HCT116 (cell line): ENCODE data around the gene MUC6. TPM values are rescaled to one million over a fixed set of nuclear protein-coding genes. Genes with fewer than 3 reads are reported as not detected.

Source experiments
- ATAC-seq: fragments of 200-7000 bp; cut with Tn5 transposase; 2 replicates; pipeline ENCODE4 v1.9.1; 2020; ENCODE audit warnings: mild to moderate bottlenecking, moderate library complexity
- BruUV-seq: library from RNA; stranded (reverse); fragments of 400-500 nt; replicated peaks from 2 replicates; lab custom pipeline; 2021; lab: Mats Ljungman, UMichigan
- CTCF ChIA-PET: fragments of 300-600 bp; sonication (Branson Sonifier 250); formaldehyde crosslinking; loops from one replicate; lab custom pipeline; 2021; ENCODE audit warnings: antibody characterized with exemption; lab: Charles Lee
- POLR2A ChIA-PET: fragments of 300-600, 350-600 bp; sonication (Branson Sonifier 250); formaldehyde crosslinking; loops from one replicate; lab custom pipeline; 2021; ENCODE audit warnings: antibody characterized with exemption; lab: Charles Lee
- RAD21 ChIA-PET, 2 experiments: fragments of 300-600 bp; sonication (Branson Sonifier 250); formaldehyde crosslinking; loops; one replicate each; lab custom pipeline; 2023; ENCODE audit warnings: low total read pairs in 2 of 2; ENCODE audit not compliant: uncharacterized antibody in 2 of 2, unreplicated experiment in 2 of 2, low non-redundant PET in 1 of 2; lab: Charles Lee
- DNase-seq: peaks from one replicate; pipeline ENCODE4 v3.0.0-alpha.2; 2010; ENCODE audit warnings: low read depth, low spot score
- H2AFZ ChIP-seq: fragments of 200-600 bp; shearing (Covaris generic), sonication (generic); 2 replicates; pipeline ENCODE4 v1.6.1; 2017; ENCODE audit warnings: low read depth, mixed run types, mixed read lengths, antibody characterized with exemption, low read length; ENCODE audit not compliant: poor library complexity, severe bottlenecking
- H3K27ac ChIP-seq: 2 replicates; pipeline ENCODE4 v1.5.1; 2012; ENCODE audit warnings: low read depth, low read length
- H3K27me3 ChIP-seq: fragments of 200-600 bp; sonication (generic); 2 replicates; pipeline ENCODE4 v1.6.1; 2016; ENCODE audit warnings: mixed run types, low read length, mixed read lengths; ENCODE audit not compliant: insufficient read depth
- H3K36me3 ChIP-seq, 2 experiments: fragments of 200-500 bp in 1 of 2; fragments of 200-600 bp in 1 of 2; sonication (Bioruptor generic) in 1 of 2; sonication (generic) in 1 of 2; 2 replicates each; pipeline versions ENCODE4 v1.5.1 to v1.6.1; 2014 to 2016; ENCODE audit warnings: low read length in 2 of 2, inconsistent platforms in 1 of 2, mixed read lengths in 1 of 2, mixed run types in 1 of 2; ENCODE audit not compliant: insufficient read depth in 2 of 2, control insufficient read depth in 1 of 2
- H3K4me1 ChIP-seq, 2 experiments: fragments of 200-600 bp in 1 of 2; sonication (generic) in 1 of 2; 2 replicates each; pipeline versions ENCODE4 v1.5.1 to v1.6.1; 2012 to 2017; ENCODE audit warnings: low read length in 2 of 2, inconsistent platforms in 1 of 2, mild to moderate bottlenecking in 1 of 2, mixed read lengths in 1 of 2, mixed run types in 1 of 2, moderate library complexity in 1 of 2; ENCODE audit not compliant: insufficient read depth in 2 of 2, control insufficient read depth in 1 of 2
- H3K4me2 ChIP-seq: fragments of 200-600 bp; sonication (generic); 2 replicates; pipeline ENCODE4 v1.6.1; 2017; ENCODE audit warnings: mixed run types, low read length, mixed read lengths
- H3K4me3 ChIP-seq, 2 experiments: fragments of 200-600 bp in 1 of 2; sonication (generic) in 1 of 2; replicated peaks in 1 of 2; 2 replicates each; pipeline ENCODE4 v1.5.1; 2011 to 2016; ENCODE audit warnings: low read length in 2 of 2, control low read depth in 1 of 2, low read depth in 1 of 2, mild to moderate bottlenecking in 1 of 2, mixed read lengths in 1 of 2, mixed run types in 1 of 2
- H3K79me2 ChIP-seq: fragments of 200-600 bp; sonication (generic); 2 replicates; pipeline ENCODE4 v1.6.1; 2017; ENCODE audit warnings: mild to moderate bottlenecking, mixed run types, low read length, moderate library complexity, mixed read lengths; ENCODE audit not compliant: insufficient read depth
- H3K9ac ChIP-seq: fragments of 200-600 bp; sonication (generic); 2 replicates; pipeline ENCODE4 v1.6.1; 2016; ENCODE audit warnings: low read length, mixed read lengths
- H3K9me2 ChIP-seq: fragments of 200-600 bp; sonication (generic), shearing (Covaris generic); 2 replicates; pipeline ENCODE4 v1.6.1; 2017; ENCODE audit warnings: mixed run types, mild to moderate bottlenecking, moderate library complexity; ENCODE audit not compliant: insufficient read depth
- H3K9me3 ChIP-seq, 2 experiments: fragments of 200-500 bp in 1 of 2; fragments of 200-600 bp in 1 of 2; sonication (Bioruptor generic) in 1 of 2; sonication (generic) in 1 of 2; 2 replicates each; pipeline ENCODE4 v1.6.1; 2014 to 2017; ENCODE audit warnings: low read length in 2 of 2, mixed read lengths in 2 of 2, inconsistent platforms in 1 of 2, low read depth in 1 of 2, mild to moderate bottlenecking in 1 of 2, mixed run types in 1 of 2, moderate library complexity in 1 of 2; ENCODE audit not compliant: control insufficient read depth in 1 of 2, insufficient read depth in 1 of 2
- H4K20me1 ChIP-seq: fragments of 200-600 bp; sonication (generic), shearing (Covaris generic); 2 replicates; pipeline ENCODE4 v1.6.1; 2017; ENCODE audit warnings: mixed run types, mild to moderate bottlenecking, moderate library complexity; ENCODE audit not compliant: insufficient read depth
- CBX3 ChIP-seq: IDR thresholded peaks from 2 replicates; pipeline ENCODE4 v1.6.1; 2012; ENCODE audit warnings: low read depth
- CEBPB ChIP-seq: IDR thresholded peaks from 2 replicates; pipeline ENCODE4 v1.6.1; 2012; ENCODE audit warnings: low read depth
- EGR1 ChIP-seq: IDR thresholded peaks from 2 replicates; pipeline ENCODE4 v1.6.1; 2012; ENCODE audit warnings: low read depth
- ELF1 ChIP-seq: IDR thresholded peaks from 2 replicates; pipeline ENCODE4 v1.6.1; 2012; ENCODE audit warnings: low read depth, borderline replicate concordance
- EZH2phosphoT487 ChIP-seq: fragments of 200-600 bp; IDR thresholded peaks from 2 replicates; pipeline ENCODE4 v1.6.1; 2018; ENCODE audit warnings: antibody characterized with exemption, borderline replicate concordance
- JUND ChIP-seq: IDR thresholded peaks from 2 replicates; pipeline ENCODE4 v1.6.1; 2012
- POLR2A ChIP-seq: IDR thresholded peaks from 2 replicates; pipeline ENCODE4 v1.7.0; 2011; ENCODE audit warnings: borderline replicate concordance; ENCODE audit not compliant: insufficient read depth, insufficient read length; ENCODE audit errors: extremely low read depth
- POLR2AphosphoS5 ChIP-seq: IDR thresholded peaks from 2 replicates; pipeline ENCODE4 v1.6.1; 2011; ENCODE audit warnings: mild to moderate bottlenecking, low read depth, low read length, moderate library complexity
- SIN3A ChIP-seq: IDR thresholded peaks from 2 replicates; pipeline ENCODE4 v1.6.1; 2012; ENCODE audit warnings: low read depth
- SP1 ChIP-seq: IDR thresholded peaks from 2 replicates; pipeline ENCODE4 v1.6.1; 2012; ENCODE audit warnings: low read depth
- TCF7L2 ChIP-seq: IDR thresholded peaks from 2 replicates; pipeline ENCODE4 v1.7.0; 2011; ENCODE audit warnings: borderline replicate concordance, inconsistent platforms; ENCODE audit not compliant: insufficient read depth, insufficient read length; ENCODE audit errors: extremely low read depth
- ZFX ChIP-seq: fragments of 450-650 bp; IDR thresholded peaks from 2 replicates; pipeline ENCODE4 v1.6.1; 2017
- ZNF274 ChIP-seq: fragments of 200-500 bp; sonication (Bioruptor generic); IDR thresholded peaks from 2 replicates; pipeline ENCODE4 v1.6.1; 2014; ENCODE audit warnings: mild to moderate bottlenecking, low read depth, low read length, inconsistent platforms
- intact Hi-C: fragments of 100-400 bp; cut with micrococcal nuclease; formaldehyde crosslinking; loops from 2 replicates; pipeline ENCODE4 v1.10.0; 2022
- total RNA-seq: library from RNA; stranded (reverse); gene quantifications from one replicate; pipeline ENCODE4 v1.2.1, GENCODE V29; 2021; ENCODE audit not compliant: unreplicated experiment
- TF ChIP-seq, protein P1 (sequence below): IDR thresholded peaks from 2 replicates; pipeline ENCODE4 v1.6.1; 2012; ENCODE audit warnings: low read depth
- TF ChIP-seq, protein P2 (sequence below), 3 experiments: fragments of 200-600 bp in 1 of 3; sonication (generic) in 1 of 3; IDR thresholded peaks in 2 of 3; conservative IDR thresholded peaks in 1 of 3; 2 replicates each; pipeline ENCODE4 v1.5.1; 2012 to 2017; ENCODE audit warnings: low read depth in 2 of 3, low read length in 2 of 3, antibody characterized with exemption in 1 of 3, borderline replicate concordance in 1 of 3, control low read depth in 1 of 3, mild to moderate bottlenecking in 1 of 3, mixed read lengths in 1 of 3, mixed run types in 1 of 3, moderate library complexity in 1 of 3; ENCODE audit not compliant: insufficient read depth in 1 of 3

MUC6 gene
- total RNA-seq, 1 experiment from 2014 or later, result 0.02 TPM

GRCh38 chr11:1037506-1038055 lies 1.1 kb upstream of the MUC6 start:
- POLR2A ChIA-PET, result no interaction called here
- DNase-seq, result no peak
- Histone ChIP-seq H2AFZ (no peak overlapping the region), H3K4me2 (no peak overlapping the region), H3K36me3 (no peaks in the 10 kb centered on the region), H3K4me3 (no peak overlapping the region), H3K4me1 (no peaks in the 10 kb centered on the region), H4K20me1 (no peaks in the 10 kb centered on the region), H3K27ac (no peak overlapping the region), H3K27me3 (no peaks in the 10 kb centered on the region), H3K9me3 (no peaks in the 10 kb centered on the region; a peak in 1 of 4 replicates), H3K9ac (no peak overlapping the region), H3K9me2 (no peaks in the 10 kb centered on the region), H3K79me2 (no peaks in the 10 kb centered on the region)
- ATAC-seq, result no peak
- CTCF ChIA-PET, result no interaction called here
- intact Hi-C loops, result no loop called here
- RAD21 ChIA-PET, result no interaction called here
- BruUV-seq, result no TSS peak
- no peak for TF ChIP-seq EGR1
- TF ChIP-seq, protein P1, sequence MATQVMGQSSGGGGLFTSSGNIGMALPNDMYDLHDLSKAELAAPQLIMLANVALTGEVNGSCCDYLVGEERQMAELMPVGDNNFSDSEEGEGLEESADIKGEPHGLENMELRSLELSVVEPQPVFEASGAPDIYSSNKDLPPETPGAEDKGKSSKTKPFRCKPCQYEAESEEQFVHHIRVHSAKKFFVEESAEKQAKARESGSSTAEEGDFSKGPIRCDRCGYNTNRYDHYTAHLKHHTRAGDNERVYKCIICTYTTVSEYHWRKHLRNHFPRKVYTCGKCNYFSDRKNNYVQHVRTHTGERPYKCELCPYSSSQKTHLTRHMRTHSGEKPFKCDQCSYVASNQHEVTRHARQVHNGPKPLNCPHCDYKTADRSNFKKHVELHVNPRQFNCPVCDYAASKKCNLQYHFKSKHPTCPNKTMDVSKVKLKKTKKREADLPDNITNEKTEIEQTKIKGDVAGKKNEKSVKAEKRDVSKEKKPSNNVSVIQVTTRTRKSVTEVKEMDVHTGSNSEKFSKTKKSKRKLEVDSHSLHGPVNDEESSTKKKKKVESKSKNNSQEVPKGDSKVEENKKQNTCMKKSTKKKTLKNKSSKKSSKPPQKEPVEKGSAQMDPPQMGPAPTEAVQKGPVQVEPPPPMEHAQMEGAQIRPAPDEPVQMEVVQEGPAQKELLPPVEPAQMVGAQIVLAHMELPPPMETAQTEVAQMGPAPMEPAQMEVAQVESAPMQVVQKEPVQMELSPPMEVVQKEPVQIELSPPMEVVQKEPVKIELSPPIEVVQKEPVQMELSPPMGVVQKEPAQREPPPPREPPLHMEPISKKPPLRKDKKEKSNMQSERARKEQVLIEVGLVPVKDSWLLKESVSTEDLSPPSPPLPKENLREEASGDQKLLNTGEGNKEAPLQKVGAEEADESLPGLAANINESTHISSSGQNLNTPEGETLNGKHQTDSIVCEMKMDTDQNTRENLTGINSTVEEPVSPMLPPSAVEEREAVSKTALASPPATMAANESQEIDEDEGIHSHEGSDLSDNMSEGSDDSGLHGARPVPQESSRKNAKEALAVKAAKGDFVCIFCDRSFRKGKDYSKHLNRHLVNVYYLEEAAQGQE, result no peak
- no peak for TF ChIP-seq POLR2A
- TF ChIP-seq SIN3A, result no peak
- TF ChIP-seq, protein P2, sequence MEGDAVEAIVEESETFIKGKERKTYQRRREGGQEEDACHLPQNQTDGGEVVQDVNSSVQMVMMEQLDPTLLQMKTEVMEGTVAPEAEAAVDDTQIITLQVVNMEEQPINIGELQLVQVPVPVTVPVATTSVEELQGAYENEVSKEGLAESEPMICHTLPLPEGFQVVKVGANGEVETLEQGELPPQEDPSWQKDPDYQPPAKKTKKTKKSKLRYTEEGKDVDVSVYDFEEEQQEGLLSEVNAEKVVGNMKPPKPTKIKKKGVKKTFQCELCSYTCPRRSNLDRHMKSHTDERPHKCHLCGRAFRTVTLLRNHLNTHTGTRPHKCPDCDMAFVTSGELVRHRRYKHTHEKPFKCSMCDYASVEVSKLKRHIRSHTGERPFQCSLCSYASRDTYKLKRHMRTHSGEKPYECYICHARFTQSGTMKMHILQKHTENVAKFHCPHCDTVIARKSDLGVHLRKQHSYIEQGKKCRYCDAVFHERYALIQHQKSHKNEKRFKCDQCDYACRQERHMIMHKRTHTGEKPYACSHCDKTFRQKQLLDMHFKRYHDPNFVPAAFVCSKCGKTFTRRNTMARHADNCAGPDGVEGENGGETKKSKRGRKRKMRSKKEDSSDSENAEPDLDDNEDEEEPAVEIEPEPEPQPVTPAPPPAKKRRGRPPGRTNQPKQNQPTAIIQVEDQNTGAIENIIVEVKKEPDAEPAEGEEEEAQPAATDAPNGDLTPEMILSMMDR (IDR thresholded peaks at IDR 0.05 in 2 of 3, conservative IDR thresholded peaks at IDR 0.05 in 1 of 3; ENCODE audit: borderline replicate concordance in 1 of 3, insufficient read depth in 1 of 3, low read depth in 2 of 3, low read length in 2 of 3), result no peak
- no peak for TF ChIP-seq ZFX
- no peak for TF ChIP-seq EZH2phosphoT487
- TF ChIP-seq JUND, result no peak
- TF ChIP-seq ZNF274, result no peak
- no peak for TF ChIP-seq SP1
- TF ChIP-seq ELF1, result no peak
- TF ChIP-seq CBX3, result no peak
- TF ChIP-seq CEBPB, result no peak
- no peak for TF ChIP-seq POLR2AphosphoS5
- TF ChIP-seq TCF7L2, result no peak
